GM23248 (cell line): ENCODE data around the gene REG3A. TPM values are rescaled to one million over a fixed set of nuclear protein-coding genes. Genes with fewer than 3 reads are reported as not detected.

Experiments
- DNase-seq: peaks from one replicate; pipeline ENCODE4 v3.0.0-alpha.2; 2015
- H2AFZ ChIP-seq: fragments of 200-600 bp; sonication (generic); 2 replicates; pipeline ENCODE4 v1.6.1; 2016; ENCODE audit warnings: antibody characterized with exemption
- H3F3A ChIP-seq: fragments of 200-600 bp; sonication (generic); 2 replicates; pipeline ENCODE4 v1.6.1; 2016; ENCODE audit warnings: mild to moderate bottlenecking, antibody characterized with exemption, mixed run types; ENCODE audit not compliant: insufficient read depth
- H3K27ac ChIP-seq: fragments of 200-600 bp; sonication (generic); 2 replicates; pipeline ENCODE4 v1.5.1; 2016; ENCODE audit warnings: mild to moderate bottlenecking
- H3K27me3 ChIP-seq: fragments of 200-600 bp; sonication (generic); replicated peaks from 2 replicates; pipeline ENCODE4 v1.6.1; 2016; ENCODE audit warnings: mild to moderate bottlenecking; ENCODE audit not compliant: insufficient read depth
- H3K36me3 ChIP-seq: fragments of 200-600 bp; sonication (generic); 2 replicates; pipeline ENCODE4 v1.6.1; 2016; ENCODE audit warnings: low read depth, mild to moderate bottlenecking
- H3K4me1 ChIP-seq: fragments of 200-600 bp; sonication (generic); 2 replicates; pipeline ENCODE4 v1.6.1; 2016; ENCODE audit warnings: mild to moderate bottlenecking; ENCODE audit not compliant: insufficient read depth
- H3K4me2 ChIP-seq: fragments of 200-600 bp; sonication (generic); one replicate; pipeline ENCODE4 v1.6.1; 2016; ENCODE audit warnings: mild to moderate bottlenecking; ENCODE audit not compliant: unreplicated experiment
- H3K4me3 ChIP-seq: fragments of 200-600 bp; sonication (generic); 2 replicates; pipeline ENCODE4 v1.5.1; 2016; ENCODE audit warnings: mild to moderate bottlenecking
- H3K79me2 ChIP-seq: fragments of 200-600 bp; sonication (generic); 2 replicates; pipeline ENCODE4 v1.6.1; 2016; ENCODE audit warnings: mild to moderate bottlenecking; ENCODE audit not compliant: insufficient read depth
- H3K9ac ChIP-seq: fragments of 200-600 bp; sonication (generic); 2 replicates; pipeline ENCODE4 v1.6.1; 2016; ENCODE audit warnings: mild to moderate bottlenecking
- H3K9me2 ChIP-seq: fragments of 200-600 bp; sonication (generic); 2 replicates; pipeline ENCODE4 v1.6.1; 2016; ENCODE audit warnings: mixed run types, mild to moderate bottlenecking, moderate library complexity; ENCODE audit not compliant: insufficient read depth
- H3K9me3 ChIP-seq: fragments of 200-600 bp; sonication (generic); one replicate; pipeline ENCODE4 v1.6.1; 2017; ENCODE audit warnings: low read depth
- H4K20me1 ChIP-seq: fragments of 200-600 bp; sonication (generic); 2 replicates; pipeline ENCODE4 v1.6.0; 2016; ENCODE audit not compliant: insufficient read depth
- EZH2 ChIP-seq: fragments of 200-600 bp; sonication (generic); IDR thresholded peaks from 2 replicates; pipeline ENCODE4 v1.6.1; 2018; ENCODE audit warnings: antibody characterized with exemption, mild to moderate bottlenecking; ENCODE audit not compliant: insufficient read depth, poor library complexity, severe bottlenecking
- EZH2phosphoT487 ChIP-seq: fragments of 200-600 bp; sonication (generic); IDR thresholded peaks from 2 replicates; pipeline ENCODE4 v1.6.1; 2018; ENCODE audit warnings: antibody characterized with exemption, moderate library complexity, mild to moderate bottlenecking, low read depth; ENCODE audit not compliant: insufficient read depth
- WGBS, 2 experiments: methylation state at CpG; one replicate each; pipeline ENCODE4 v1.1.6; 2015 to 2017; ENCODE audit warnings: low lambda C conversion rate in 2 of 2, low coverage in 1 of 2; ENCODE audit errors: missing lambda C conversion rate in 2 of 2; 5-methylcytosine and 5-hydroxymethylcytosine counted together
- in situ Hi-C: fragments of 300-500 bp; cut with MboI; formaldehyde crosslinking; loops from 2 replicates; pipeline ENCODE4 v1.15.0; 2020
- polyA plus RNA-seq: library from polyadenylated mRNA; unstranded; fragments of >200 nt; fragmentation: Nextera tagmentation; extraction: Ambion mirVana; gene quantifications from 2 replicates; pipeline ENCODE4 v1.2.1, GENCODE V29; 2016
- total RNA-seq: library from RNA; depleted of rRNA; stranded (reverse); fragments of >200 nt; shearing (Covaris generic); gene quantifications from 2 replicates; pipeline ENCODE4 v1.2.3, GENCODE V29; 2014; rRNA removed

REG3A gene
- total and polyA plus RNA-seq, 2 experiments from 2014 or later: not detected

GRCh38 chr2:79116997-79117928 lies 42.3 kb downstream of the REG3A start:
- WGBS, 2 experiments: 2% methylated on average over 2 of the region's 2 CpGs
- no peak overlapping the region for H3K9ac ChIP-seq

GRCh38 chr2:79114797-79115494 lies 44.6 kb downstream of the REG3A start:
- no peak overlapping the region for H3K9ac ChIP-seq
- no peaks in the 10 kb centered on the region for H3K27me3 ChIP-seq
- no peak overlapping the region for H3K4me3 ChIP-seq
- no peaks in the 10 kb centered on the region for H3F3A ChIP-seq
- DNase-seq: no peak
- H3K4me2 ChIP-seq: no peak overlapping the region
- no peaks in the 10 kb centered on the region for H3K9me2 ChIP-seq
- no peaks in the 10 kb centered on the region for H4K20me1 ChIP-seq
- in situ Hi-C loops: no loop called here
- 0 to 6% methylated on average over 3 of the region's 3 CpGs for WGBS, 2 experiments
- H3K9me3 ChIP-seq: no peaks in the 10 kb centered on the region
- H3K27ac ChIP-seq: no peak overlapping the region
- H3K79me2 ChIP-seq: no peaks in the 10 kb centered on the region
- no peak overlapping the region for H2AFZ ChIP-seq
- no peaks in the 10 kb centered on the region for H3K4me1 ChIP-seq
- H3K36me3 ChIP-seq: no peaks in the 10 kb centered on the region
- TF ChIP-seq EZH2phosphoT487 (no peak), EZH2 (no peak)

More at GRCh38 chr2:79116997-79117928, 42.3 kb downstream of the REG3A start:
- no peaks in the 10 kb centered on the region for H4K20me1 ChIP-seq
- H2AFZ ChIP-seq: no peak overlapping the region
- no peaks in the 10 kb centered on the region for H3K4me1 ChIP-seq
- H3K4me2 ChIP-seq: no peak overlapping the region
- no peak overlapping the region for H3K27ac ChIP-seq
- H3F3A ChIP-seq: no peaks in the 10 kb centered on the region
- TF ChIP-seq EZH2phosphoT487: no peak
- H3K79me2 ChIP-seq: no peaks in the 10 kb centered on the region
- H3K9me2 ChIP-seq: no peaks in the 10 kb centered on the region
- no peaks in the 10 kb centered on the region for H3K9me3 ChIP-seq
- in situ Hi-C loops: no loop called here
- H3K36me3 ChIP-seq: no peaks in the 10 kb centered on the region
- no peak for DNase-seq
- H3K4me3 ChIP-seq: no peak overlapping the region
- no peaks in the 10 kb centered on the region for H3K27me3 ChIP-seq

- no peak overlapping the region for H3K9ac ChIP-seq
- H3K27ac ChIP-seq: no peak overlapping the region
- H3K36me3 ChIP-seq: no peaks in the 10 kb centered on the region
- in situ Hi-C loops: no loop called here
- H3K4me2 ChIP-seq: no peak overlapping the region
- no peak for TF ChIP-seq EZH2
- TF ChIP-seq EZH2phosphoT487: no peak
- no peaks in the 10 kb centered on the region for H3K27me3 ChIP-seq
- no peak overlapping the region for H2AFZ ChIP-seq
- H3K79me2 ChIP-seq: no peaks in the 10 kb centered on the region
- H3K9me2 ChIP-seq: no peaks in the 10 kb centered on the region
- 11 to 20% methylated on average over 3 of the region's 3 CpGs for WGBS, 2 experiments
- no peak overlapping the region for H3K4me3 ChIP-seq
- H3K4me1 ChIP-seq: no peaks in the 10 kb centered on the region
- H4K20me1 ChIP-seq: no peaks in the 10 kb centered on the region
- no peaks in the 10 kb centered on the region for H3F3A ChIP-seq
- DNase-seq: no peak
- no peaks in the 10 kb centered on the region for H3K9me3 ChIP-seq
These were observed 47.3 kb downstream of the REG3A start for GRCh38 chr2:79112269-79112668.

Other genes with a start within 250 kb of the REG3A start
- not detected in 2 replicates for gene REG3G, start 134.1 kb downstream of the REG3A start, total RNA-seq
- gene REG3G, start 134.1 kb downstream of the REG3A start, polyA plus RNA-seq: not detected in 2 replicates
- not detected in 2 replicates for gene REG1B, start 71.8 kb downstream of the REG3A start, total RNA-seq
- not detected in 2 replicates for gene REG1B, start 71.8 kb downstream of the REG3A start, polyA plus RNA-seq
- not detected in 2 replicates for gene REG1A, start 39.3 kb downstream of the REG3A start, total RNA-seq
- gene REG1A, start 39.3 kb downstream of the REG3A start, polyA plus RNA-seq: not detected in 2 replicates